ENCODE results near the gene RBM15B. TPM values are rescaled to one million over a fixed set of nuclear protein-coding genes. Genes with fewer than 3 reads are reported as not detected.

The RBM15B gene
- 61.1 and 61.9 TPM in 2 replicates for total RNA-seq (2021)
- long read RNA-seq, full-length matches to known transcripts: 84 of 84 reads
- long read RNA-seq, partial matches to known transcripts: 0 of 84 reads
- long read RNA-seq, other reads (novel, unspliced or antisense): 0 of 84 reads

- H2AFZ ChIP-seq (ENCODE audit: low read length): no peak within 1 kb of the TSS
- H2BK15ac ChIP-seq (ENCODE audit: low read depth, low read length): no peak within 1 kb of the TSS; the same call in 1 of the 2 replicates
- H3K4me2 ChIP-seq (ENCODE audit: insufficient read depth, insufficient read length, low read length): peak within 1 kb of the TSS; percentile 40
- H3K79me2 ChIP-seq (ENCODE audit: insufficient read depth, low read length): peaks cover 24% of the 10 kb centered on the region
- peaks cover 2% of the 10 kb centered on the region for H3K23me2 ChIP-seq (ENCODE audit: insufficient read length, low read depth, low read length, poor library complexity, severe bottlenecking)
- no peak within 1 kb of the TSS; the same call in 1 of the 2 replicates for H3K4ac ChIP-seq (ENCODE audit: low read depth, low read length)
- H3K18ac ChIP-seq (ENCODE audit: insufficient read length, low read depth, low read length): peak within 1 kb of the TSS; percentile 66
- peak within 1 kb of the TSS; percentile 72 for H3K9ac ChIP-seq (ENCODE audit: extremely low read depth, insufficient read length, low read length)
- H4K20me1 ChIP-seq (ENCODE audit: control insufficient read depth, insufficient read depth, insufficient read length): no peaks in the 10 kb centered on the region
- no peak within 1 kb of the TSS for H2BK5ac ChIP-seq (ENCODE audit: insufficient read length, low read length)
- no CpG with 5 or more reads among the region's 83 CpGs for WGBS (ENCODE audit: extremely low coverage, insufficient read length, low lambda C conversion rate)
- peak within 1 kb of the TSS; percentile 25 for H4K5ac ChIP-seq (ENCODE audit: insufficient read length, low read depth, low read length)
- no peak within 1 kb of the TSS for H2BK12ac ChIP-seq (ENCODE audit: insufficient read length, low read depth, low read length)
- H3K27ac ChIP-seq (ENCODE audit: insufficient read length, low read depth, low read length): no peak within 1 kb of the TSS
- H3K23ac ChIP-seq (ENCODE audit: insufficient read length, low read depth, low read length): no peak within 1 kb of the TSS
- peaks cover 8 to 9% of the 10 kb centered on the region in 2 experiments; a peak in 4 of 5 replicates for H3K9me3 Mint-ChIP-seq
- no peaks in the 10 kb centered on the region for H3K9me3 ChIP-seq (ENCODE audit: control insufficient read depth, low read depth, low read length)
- peak within 1 kb of the TSS; percentile 75 for H3K14ac ChIP-seq (ENCODE audit: insufficient read depth, low read length)
- H3K27me3 ChIP-seq (ENCODE audit: insufficient read depth, low read length): no peaks in the 10 kb centered on the region
- H3K4me3 Mint-ChIP-seq: peak within 1 kb of the TSS; percentile 80 to 86
- H2BK120ac ChIP-seq (ENCODE audit: low read depth, low read length, poor library complexity, severe bottlenecking): no peak within 1 kb of the TSS
- H3K27me3 Mint-ChIP-seq (ENCODE audit: low read depth): no peaks in the 10 kb centered on the region; the same call in 1 of the 2 replicates
- H2AK5ac ChIP-seq (ENCODE audit: insufficient read length, low read length): no peak within 1 kb of the TSS
- H3K4me1 ChIP-seq (ENCODE audit: insufficient read depth, low read length): 0 out of 2 replicates have a peak, but pooled peaks cover 6% of the 10 kb centered on the region
- H3K4me1 Mint-ChIP-seq: peaks cover 45 to 58% of the 10 kb centered on the region in 2 experiments
- H3K27ac Mint-ChIP-seq: peak within 1 kb of the TSS; percentile 51 to 93 (median 67); a peak in 4 of 7 replicates
- H3K79me1 ChIP-seq (ENCODE audit: insufficient read depth, low read depth, low read length, poor library complexity, severe bottlenecking): peaks cover 13% of the 10 kb centered on the region
- no peak within 1 kb of the TSS for H2BK20ac ChIP-seq (ENCODE audit: low read depth, low read length, poor library complexity, severe bottlenecking)
- peak; percentile 98 for DNase-seq
- no peak within 1 kb of the TSS for H4K91ac ChIP-seq (ENCODE audit: insufficient read length, low read depth, low read length)
- peak; percentile 94 for TF ChIP-seq CTCF (conservative IDR thresholded peaks at IDR 0.05)
- no peak within 1 kb of the TSS for H3T11ph ChIP-seq (ENCODE audit: low read length)
- no peak within 1 kb of the TSS for H4K8ac ChIP-seq (replicated peaks; ENCODE audit: insufficient read length, low read depth, low read length)
- no peak within 1 kb of the TSS for H3K56ac ChIP-seq (ENCODE audit: insufficient read length, low read depth, low read length)
- peaks cover 62 to 83% (median 77%) of the 10 kb centered on the region in 3 experiments for H3K36me3 Mint-ChIP-seq (ENCODE audit: insufficient read depth in 1 of 3, low read depth in 3 of 3)
Observed at GRCh38 chr3:51391075-51391565, at the start of gene RBM15B. TSS of gene RBM15B (plus strand) at chr3:51391285. CDS start at chr3:51391400, 115 bp downstream.
